Liver (tissue), 3 donors: Measurements from ENCODE around the gene KDM4C.

Experiments used
- CTCF ChIP-seq: fragments of 150-350 bp; IDR thresholded peaks from 2 replicates; pipeline ENCODE4 v1.5.1; 2017; ENCODE audit warnings: improper control_type of control experiment, low read depth, low read length; ENCODE audit not compliant: missing input control
- EGR1 ChIP-seq, 2 donors: IDR thresholded peaks; 2 replicates each; pipeline ENCODE4 v1.6.1; 2016 to 2018; ENCODE audit warnings: antibody characterized with exemption in 2 of 2, low read depth in 2 of 2
- HNF4A ChIP-seq, 2 donors: conservative IDR thresholded peaks; 2 replicates each; pipeline ENCODE4 v1.6.1; 2016; ENCODE audit warnings: antibody characterized with exemption in 2 of 2, mild to moderate bottlenecking in 2 of 2
- HNF4G ChIP-seq: IDR thresholded peaks from 2 replicates; pipeline ENCODE4 v1.6.1; 2016; ENCODE audit warnings: antibody characterized with exemption
- MAX ChIP-seq: IDR thresholded peaks from 2 replicates; pipeline ENCODE4 v1.6.1; 2016; ENCODE audit warnings: antibody characterized with exemption
- RAD21 ChIP-seq, 2 donors: IDR thresholded peaks; 2 replicates each; pipeline ENCODE4 v1.6.1; 2016; ENCODE audit warnings: antibody characterized with exemption in 2 of 2, mild to moderate bottlenecking in 2 of 2
- REST ChIP-seq: IDR thresholded peaks from 2 replicates; pipeline ENCODE4 v1.6.1; 2016; ENCODE audit warnings: antibody characterized with exemption, mild to moderate bottlenecking
- donor health status: healthy.
- donor health status: healthy.

GRCh38 chr9:6920041-6920440, 162.3 kb downstream of the KDM4C start:
- TF ChIP-seq CTCF (no peak), HNF4G (no peak), EGR1 (IDR thresholded peaks at IDR 0.05; ENCODE audit: low read depth in 2 of 2) (no peak), REST (no peak), MAX (no peak), HNF4A (conservative IDR thresholded peaks at IDR 0.05) (no peak), RAD21 (IDR thresholded peaks at IDR 0.05) (no peak)
